HG02759 (cell line): ENCODE results near the gene HMG20A.

Experiments used
- ATAC-seq: cut with Tn5 transposase; IDR thresholded peaks from one replicate; pipeline ENCODE4 v1.9.1; 2021; ENCODE audit warnings: mild to moderate bottlenecking, moderate library complexity; ENCODE audit not compliant: unreplicated experiment

The HMG20A gene

DNA sequence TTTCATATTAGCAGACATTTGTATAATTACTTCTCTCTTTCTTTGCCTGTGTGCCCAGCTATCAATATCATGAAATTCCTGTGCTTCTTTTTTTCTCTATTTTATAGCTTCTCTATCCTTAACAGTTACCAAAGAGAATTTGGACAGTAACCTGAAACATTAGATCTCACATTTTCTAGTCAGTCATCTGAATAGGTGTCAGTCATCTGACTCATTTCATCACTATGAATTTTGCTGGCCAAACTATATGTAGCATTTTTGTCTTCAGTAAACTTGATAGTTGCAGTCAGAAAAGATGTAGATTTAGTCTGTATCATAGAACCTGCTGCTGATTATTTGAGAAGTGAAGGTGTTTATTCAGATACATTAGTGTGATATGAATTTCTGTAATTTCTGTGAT lies 52.6 kb downstream of the HMG20A start:
- no peak for ATAC-seq

DNA sequence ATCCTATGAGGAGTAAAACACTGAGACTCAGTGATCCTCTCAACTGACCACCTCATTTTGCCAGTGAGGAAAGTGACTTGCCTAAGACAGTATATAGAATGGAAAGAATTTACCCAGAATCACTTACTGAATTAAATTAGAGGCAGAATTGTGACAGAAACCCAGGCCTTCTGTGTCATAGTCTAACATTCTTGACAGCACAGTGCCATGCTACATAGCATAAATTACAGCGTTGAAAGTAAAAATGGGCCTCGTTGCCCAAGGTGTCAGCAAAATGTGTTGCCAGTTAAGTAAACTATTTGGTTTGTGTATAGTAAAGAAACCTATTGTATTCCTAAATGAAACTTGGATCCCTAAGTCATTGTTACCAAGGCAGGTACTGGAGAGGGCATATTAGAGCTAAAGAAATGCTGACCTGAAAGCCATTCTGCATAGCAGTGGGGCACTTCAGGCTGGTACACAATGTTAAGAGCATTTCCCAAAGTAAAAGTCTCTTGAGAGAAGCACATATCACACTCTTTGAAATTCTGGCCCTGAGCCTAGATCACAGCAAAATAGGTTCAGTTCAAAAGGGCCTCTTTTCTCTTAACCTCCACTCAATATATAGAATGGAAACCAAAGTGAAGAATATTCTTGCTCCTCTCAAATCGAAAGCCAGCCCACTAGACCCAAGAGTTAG lies 53.8 kb downstream of the HMG20A start:
- ATAC-seq = no peak

DNA sequence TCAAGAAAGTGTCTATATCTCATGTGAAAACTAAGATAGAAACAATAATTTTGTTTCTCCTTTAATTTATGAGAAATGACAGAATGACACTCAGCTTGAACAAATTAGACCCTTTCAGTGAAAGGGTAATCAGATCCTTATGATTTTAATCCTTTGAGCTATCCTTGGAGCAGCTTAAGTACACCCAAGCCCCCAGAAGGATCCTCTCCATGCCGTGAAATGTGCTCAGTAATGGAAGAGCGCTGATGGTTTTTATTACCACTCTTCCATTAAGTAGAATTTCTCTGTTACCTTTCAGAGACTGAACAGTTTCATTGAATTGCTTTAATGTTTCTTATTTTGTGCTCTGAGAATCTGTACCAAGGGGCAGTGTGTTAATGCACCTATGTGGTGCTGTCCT lies 54.3 kb downstream of the HMG20A start:
- no peak for ATAC-seq

- no peak for ATAC-seq
These were observed 55.2 kb downstream of the HMG20A start for GRCh38 chr15:77475898-77476297.

- no peak for ATAC-seq
These were observed 56.3 kb downstream of the HMG20A start for GRCh38 chr15:77476995-77477394.

DNA sequence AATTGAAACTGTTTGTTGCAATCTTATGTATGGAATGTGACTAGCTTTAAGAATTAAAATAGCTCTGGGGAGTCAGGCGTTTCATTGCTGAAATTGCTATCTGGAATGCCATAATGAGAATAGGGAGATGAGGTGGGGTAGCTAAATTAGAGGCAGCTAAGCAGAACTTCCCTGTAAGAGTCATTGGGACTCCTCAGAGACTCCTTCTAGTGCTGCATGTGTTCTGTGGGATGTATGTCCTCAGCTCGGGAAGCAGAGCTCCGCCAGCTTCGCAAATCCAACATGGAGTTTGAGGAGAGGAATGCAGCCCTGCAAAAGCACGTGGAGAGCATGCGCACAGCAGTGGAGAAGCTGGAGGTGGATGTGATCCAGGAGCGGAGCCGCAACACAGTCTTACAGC lies 57.4 kb downstream of the HMG20A start:
- no peak for ATAC-seq

DNA sequence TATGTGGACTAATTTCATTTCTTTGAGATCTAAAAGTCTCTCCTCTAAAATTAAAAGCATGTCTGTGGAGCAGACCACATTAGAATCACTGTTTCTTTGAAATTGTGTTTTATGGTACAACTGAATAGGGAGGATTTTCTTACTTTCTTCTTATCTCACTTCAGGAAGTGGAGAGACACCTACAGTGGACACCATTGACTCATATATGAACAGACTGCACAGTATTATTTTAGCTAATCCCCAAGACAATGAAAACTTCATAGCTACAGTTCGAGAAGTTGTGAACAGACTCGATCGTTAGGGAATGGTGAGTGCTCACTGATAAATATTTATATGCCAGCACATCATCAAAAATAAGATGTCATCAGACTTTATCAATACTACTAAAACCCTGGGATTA lies 58.3 kb downstream of the HMG20A start:
- ATAC-seq = no peak

GRCh38 chr15:77480859-77481633 lies 60.4 kb downstream of the HMG20A start:
- no peak for ATAC-seq

DNA sequence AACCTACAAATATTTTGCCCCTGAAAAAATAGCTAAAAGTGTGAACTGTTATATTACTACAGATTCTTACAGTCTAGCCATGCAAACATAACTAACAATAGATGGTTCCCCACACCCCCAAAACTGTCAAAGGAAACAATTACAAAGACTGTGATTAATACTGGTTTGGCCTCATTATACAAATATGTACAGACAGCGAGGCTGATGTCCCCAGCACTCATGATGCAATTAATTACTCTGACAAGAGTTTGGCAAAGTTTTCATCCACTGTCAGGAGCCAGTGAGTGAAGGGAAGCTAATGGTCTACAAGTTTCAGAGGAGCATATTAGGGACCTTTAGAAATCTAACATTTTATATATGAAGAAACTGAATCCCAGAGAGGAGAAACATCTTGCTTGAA lies 61.0 kb downstream of the HMG20A start:
- ATAC-seq = no peak

GRCh38 chr15:77482570-77482969 lies 61.9 kb downstream of the HMG20A start:
- ATAC-seq = no peak

DNA sequence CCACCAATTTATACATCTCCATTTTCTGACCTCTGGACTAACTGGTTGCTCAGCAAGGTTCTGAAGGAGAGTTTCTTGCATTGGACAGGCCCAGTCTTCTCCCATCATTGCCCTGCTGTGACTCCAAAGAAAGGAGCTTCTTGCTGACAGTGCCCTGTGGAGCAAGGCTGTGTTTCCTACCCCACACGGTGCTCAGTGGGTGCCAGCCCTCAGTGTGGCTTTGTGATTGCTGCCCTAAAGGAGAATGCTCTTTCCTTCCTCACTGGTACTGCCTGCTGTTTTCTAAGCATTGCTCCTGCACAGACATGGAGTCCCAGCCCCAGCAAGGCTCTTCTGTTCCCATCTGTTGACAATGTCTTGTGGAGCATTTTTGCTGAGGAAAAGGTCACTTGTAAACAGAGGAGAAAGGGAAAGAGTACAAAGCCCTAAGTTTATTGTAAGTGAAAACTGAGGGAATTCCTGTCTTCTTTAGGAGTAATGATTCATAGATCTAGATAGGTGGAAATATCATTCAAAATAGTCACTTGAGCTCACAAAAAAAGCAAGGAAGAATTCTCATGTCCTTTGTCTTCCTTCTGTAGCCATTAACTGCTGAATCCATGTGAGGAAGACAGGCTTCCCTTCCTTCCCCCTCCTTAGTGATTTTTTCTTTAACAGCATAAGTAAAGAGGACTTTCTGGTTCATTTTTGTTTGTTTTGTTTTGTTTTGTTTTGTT lies 62.9 kb downstream of the HMG20A start:
- no peak for ATAC-seq

DNA sequence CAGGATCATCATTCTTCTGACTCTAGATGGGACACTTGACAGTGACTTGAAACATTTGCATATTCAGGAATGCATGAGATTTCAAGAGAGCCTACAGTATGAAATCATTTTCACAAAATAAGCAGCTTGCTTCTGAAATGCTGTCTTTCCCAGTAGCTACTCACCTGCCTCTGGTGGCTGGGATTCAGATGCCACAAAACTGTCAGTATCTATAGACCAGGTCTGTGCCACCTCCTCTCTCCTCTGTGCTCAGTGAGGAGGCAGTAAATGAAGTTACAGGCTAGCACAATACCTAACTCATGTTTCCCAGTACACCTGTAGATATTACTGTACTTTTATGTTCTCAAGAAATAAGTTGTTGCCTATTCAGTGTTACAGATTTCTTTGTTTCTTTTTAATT lies 64.3 kb downstream of the HMG20A start:
- ATAC-seq = no peak

GRCh38 chr15:77486542-77487468 lies 66.1 kb downstream of the HMG20A start:
- no peak for ATAC-seq

GRCh38 chr15:77487469-77487842 lies 66.8 kb downstream of the HMG20A start:
- ATAC-seq = no peak

- no peak for ATAC-seq
These were observed 67.2 kb downstream of the HMG20A start for GRCh38 chr15:77487888-77488287.

GRCh38 chr15:77489647-77490046 lies 69.0 kb downstream of the HMG20A start:
- no peak for ATAC-seq

GRCh38 chr15:77493324-77493907 lies 72.7 kb downstream of the HMG20A start:
- ATAC-seq = no peak

DNA sequence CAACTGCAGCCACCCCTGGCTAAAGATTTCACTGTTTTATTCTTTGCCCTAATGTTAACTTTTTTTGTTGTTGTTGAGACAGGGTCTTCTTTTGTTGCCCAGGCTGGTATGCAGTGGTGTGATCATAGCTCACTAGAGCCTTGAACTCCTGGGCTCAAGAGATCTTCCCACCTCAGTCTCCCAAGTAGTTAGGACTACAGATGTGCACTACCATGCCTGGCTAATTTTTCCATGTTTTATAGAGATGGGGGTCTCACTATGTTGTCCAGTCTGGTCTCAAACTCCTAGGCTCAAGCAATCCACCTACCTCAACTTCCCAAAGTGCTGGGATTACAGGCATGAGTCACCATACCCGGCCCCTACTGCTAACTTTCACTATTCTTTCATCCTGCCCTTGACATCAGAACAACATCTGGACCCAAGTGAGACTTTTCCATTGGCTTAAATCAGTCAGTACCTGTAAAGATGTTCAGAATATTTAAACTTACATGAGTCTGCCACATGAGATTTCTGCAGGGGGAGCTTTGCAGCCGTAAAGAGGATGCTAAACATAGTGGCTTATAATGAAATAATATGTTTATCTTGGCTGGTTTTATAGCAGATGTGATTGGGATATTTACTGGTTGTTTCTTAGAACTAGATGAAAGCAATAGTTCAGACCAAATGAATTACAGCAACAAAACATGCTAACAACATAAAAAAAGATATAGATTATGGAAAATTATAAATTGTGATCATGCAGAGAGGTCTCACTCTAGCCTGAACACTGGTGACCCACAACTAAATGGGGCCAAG lies 73.6 kb downstream of the HMG20A start:
- ATAC-seq = no peak

GRCh38 chr15:77494964-77495363 lies 74.3 kb downstream of the HMG20A start:
- no peak for ATAC-seq
